GM23338 (cell line): ENCODE results near the gene LPCAT3. TPM values are rescaled to one million over a fixed set of nuclear protein-coding genes. Genes with fewer than 3 reads are reported as not detected.

Experiments used
- ATAC-seq: fragments of 200-7000 bp; cut with Tn5 transposase; 3 replicates; pipeline ENCODE4 v1.9.1; 2020
- DNase-seq: peaks from one replicate; pipeline ENCODE4 v3.0.0-alpha.2; 2015; ENCODE audit warnings: low spot score
- H2AFZ ChIP-seq: fragments of 200-600 bp; sonication (generic); 2 replicates; pipeline ENCODE4 v1.8.0; 2016; ENCODE audit warnings: antibody characterized with exemption, mild to moderate bottlenecking, moderate library complexity
- H3F3A ChIP-seq: fragments of 200-600 bp; sonication (generic); replicated peaks from 2 replicates; pipeline ENCODE4 v1.8.0; 2017; ENCODE audit warnings: antibody characterized with exemption, mixed run types, low read depth
- H3K27ac ChIP-seq: fragments of 200-600 bp; sonication (generic); 2 replicates; pipeline ENCODE4 v1.6.1; 2016; ENCODE audit warnings: low read depth
- H3K27me3 ChIP-seq: fragments of 200-600 bp; sonication (generic); 2 replicates; pipeline ENCODE4 v1.8.0; 2016; ENCODE audit warnings: mild to moderate bottlenecking, mixed run types, moderate library complexity; ENCODE audit not compliant: insufficient read depth
- H3K36me3 ChIP-seq: fragments of 200-600 bp; sonication (generic); 2 replicates; pipeline ENCODE4 v1.8.0; 2016; ENCODE audit warnings: mild to moderate bottlenecking; ENCODE audit not compliant: insufficient read depth
- H3K4me1 ChIP-seq: fragments of 200-600 bp; sonication (generic); 2 replicates; pipeline ENCODE4 v1.8.0; 2016; ENCODE audit warnings: mild to moderate bottlenecking, moderate library complexity; ENCODE audit not compliant: insufficient read depth
- H3K4me2 ChIP-seq: fragments of 200-600 bp; sonication (generic); 2 replicates; pipeline ENCODE4 v1.7.1; 2017; ENCODE audit warnings: mixed run types
- H3K4me3 ChIP-seq: fragments of 200-600 bp; sonication (generic); 2 replicates; pipeline ENCODE4 v1.6.1; 2016; ENCODE audit warnings: mixed run types
- H3K79me2 ChIP-seq: fragments of 200-600 bp; sonication (generic); replicated peaks from 2 replicates; pipeline ENCODE4 v1.8.0; 2017; ENCODE audit warnings: mild to moderate bottlenecking; ENCODE audit not compliant: insufficient read depth
- H3K9me2 ChIP-seq: fragments of 200-600 bp; sonication (generic); 2 replicates; pipeline ENCODE4 v1.8.0; 2017; ENCODE audit not compliant: insufficient read depth
- H4K20me1 ChIP-seq: fragments of 200-600 bp; sonication (generic); replicated peaks from 2 replicates; pipeline ENCODE4 v1.8.0; 2017; ENCODE audit warnings: mild to moderate bottlenecking; ENCODE audit not compliant: insufficient read depth
- H3K27ac Mint-ChIP-seq: 2 replicates; pipeline ENCODE4 v1.8.0; 2020; ENCODE audit warnings: inconsistent platforms, mild to moderate bottlenecking, moderate library complexity, mixed read lengths
- H3K27me3 Mint-ChIP-seq: 3 replicates; pipeline ENCODE4 v1.8.0; 2022; ENCODE audit warnings: low read depth, mild to moderate bottlenecking, moderate library complexity, mixed read lengths, inconsistent platforms; ENCODE audit not compliant: insufficient read depth, poor library complexity
- H3K36me3 Mint-ChIP-seq: 3 replicates; pipeline ENCODE4 v1.8.0; 2021; ENCODE audit warnings: low read depth, mild to moderate bottlenecking, inconsistent platforms, moderate library complexity, mixed read lengths
- H3K4me1 Mint-ChIP-seq: 3 replicates; pipeline ENCODE4 v1.8.0; 2020; ENCODE audit warnings: mild to moderate bottlenecking, inconsistent platforms, mixed read lengths
- H3K4me3 Mint-ChIP-seq: 3 replicates; pipeline ENCODE4 v1.8.0; 2021; ENCODE audit warnings: moderate library complexity, mild to moderate bottlenecking, inconsistent platforms, mixed read lengths
- H3K9me3 Mint-ChIP-seq: 3 replicates; pipeline ENCODE4 v1.8.0; 2020; ENCODE audit warnings: moderate library complexity, mild to moderate bottlenecking, inconsistent platforms, mixed read lengths
- CREB1 ChIP-seq: fragments of 250-450 bp; sonication (Bioruptor Pico); IDR thresholded peaks from 2 replicates; pipeline ENCODE4 v1.5.0; 2020; ENCODE audit warnings: low read depth, mild to moderate bottlenecking, moderate library complexity
- CTCF ChIP-seq, 2 experiments: fragments of 200-600 bp in 1 of 2; sonication (generic) in 1 of 2; conservative IDR thresholded peaks; 2 replicates each; pipeline versions ENCODE4 v1.5.1 to v1.6.1; 2016 to 2017; ENCODE audit warnings: antibody characterized with exemption in 2 of 2, low read depth in 2 of 2, mild to moderate bottlenecking in 2 of 2, moderate library complexity in 1 of 2
- EZH2 ChIP-seq: fragments of 200-600 bp; sonication (generic); IDR thresholded peaks from one replicate; pipeline ENCODE4 v1.8.0; 2017; ENCODE audit warnings: antibody characterized with exemption, mild to moderate bottlenecking, low read depth; ENCODE audit not compliant: unreplicated experiment
- EZH2phosphoT487 ChIP-seq: fragments of 200-600 bp; sonication (generic); IDR thresholded peaks from one replicate; pipeline ENCODE4 v1.8.1; 2018; ENCODE audit warnings: antibody characterized with exemption; ENCODE audit not compliant: unreplicated experiment
- JUNB ChIP-seq: IDR thresholded peaks from one replicate; pipeline ENCODE4 v1.6.1; 2016; ENCODE audit warnings: antibody characterized with exemption; ENCODE audit not compliant: unreplicated experiment
- NANOG ChIP-seq: IDR thresholded peaks from 2 replicates; pipeline ENCODE4 v1.6.1; 2016; ENCODE audit warnings: antibody characterized with exemption, borderline replicate concordance
- POLR2AphosphoS5 ChIP-seq: IDR thresholded peaks from 2 replicates; pipeline ENCODE4 v1.6.1; 2016; ENCODE audit warnings: antibody characterized with exemption, low read depth
- REST ChIP-seq: IDR thresholded peaks from one replicate; pipeline ENCODE4 v1.6.1; 2018; ENCODE audit warnings: antibody characterized with exemption; ENCODE audit not compliant: unreplicated experiment
- STAT1 ChIP-seq: IDR thresholded peaks from one replicate; pipeline ENCODE4 v1.6.1; 2016; ENCODE audit warnings: antibody characterized with exemption; ENCODE audit not compliant: unreplicated experiment
- ZNF114 ChIP-seq: fragments of 250-450 bp; sonication (Bioruptor Pico); IDR thresholded peaks from 2 replicates; pipeline ENCODE4 v1.5.0; 2020; ENCODE audit warnings: mild to moderate bottlenecking, moderate library complexity
- ZNF331 ChIP-seq: fragments of 250-450 bp; sonication (Bioruptor Pico); IDR thresholded peaks from 2 replicates; pipeline ENCODE4 v1.5.0; 2020; ENCODE audit warnings: low read depth, mild to moderate bottlenecking, moderate library complexity
- polyA plus RNA-seq: library from polyadenylated mRNA; unstranded; fragments of >200 nt; fragmentation: Nextera tagmentation; extraction: Ambion mirVana; gene quantifications from 2 replicates; pipeline ENCODE4 v1.2.1, GENCODE V29; 2016
- total RNA-seq: library from RNA; depleted of rRNA; stranded (reverse); fragments of >200 nt; shearing (Covaris generic); gene quantifications from 2 replicates; pipeline ENCODE4 v1.2.3, GENCODE V29; 2014
- TF ChIP-seq, protein P1 (sequence below): fragments of 250-450 bp; sonication (Bioruptor Pico); IDR thresholded peaks from 2 replicates; pipeline ENCODE4 v1.5.0; 2020; ENCODE audit warnings: mild to moderate bottlenecking, moderate library complexity
- TF ChIP-seq, protein P2 (sequence below): IDR thresholded peaks from 2 replicates; pipeline ENCODE4 v1.6.1; 2016; ENCODE audit warnings: antibody characterized with exemption

The LPCAT3 gene
- total and polyA plus RNA-seq, 2 experiments from 2014 or later = 21.4 to 51.5 TPM

GRCh38 chr12:7015555-7016370 lies 2.5 kb downstream of the LPCAT3 start:
- H3K27me3 Mint-ChIP-seq = peaks cover 3% of the 10 kb centered on the region
- DNase-seq (no peak), ATAC-seq (no peak)
- Histone ChIP-seq H3K4me2 (no peak overlapping the region), H3K27ac (no peak overlapping the region), H3K4me3 (no peak overlapping the region), H3K9me2 (no peaks in the 10 kb centered on the region), H3K36me3 (0 out of 2 replicates have a peak, but pooled peaks cover 2% of the 10 kb centered on the region), H2AFZ (no peak overlapping the region), H3K4me1 (peaks cover 21% of the 10 kb centered on the region), H3F3A (no peaks in the 10 kb centered on the region), H3K79me2 (peaks cover 42% of the 10 kb centered on the region), H4K20me1 (peaks cover 24% of the 10 kb centered on the region; the same call in 1 of the 2 replicates), H3K27me3 (no peaks in the 10 kb centered on the region)
- peaks cover 3% of the 10 kb centered on the region; the same call in 1 of the 3 replicates for H3K36me3 Mint-ChIP-seq
- TF ChIP-seq ZNF331 = no peak
- TF ChIP-seq, protein P1, sequence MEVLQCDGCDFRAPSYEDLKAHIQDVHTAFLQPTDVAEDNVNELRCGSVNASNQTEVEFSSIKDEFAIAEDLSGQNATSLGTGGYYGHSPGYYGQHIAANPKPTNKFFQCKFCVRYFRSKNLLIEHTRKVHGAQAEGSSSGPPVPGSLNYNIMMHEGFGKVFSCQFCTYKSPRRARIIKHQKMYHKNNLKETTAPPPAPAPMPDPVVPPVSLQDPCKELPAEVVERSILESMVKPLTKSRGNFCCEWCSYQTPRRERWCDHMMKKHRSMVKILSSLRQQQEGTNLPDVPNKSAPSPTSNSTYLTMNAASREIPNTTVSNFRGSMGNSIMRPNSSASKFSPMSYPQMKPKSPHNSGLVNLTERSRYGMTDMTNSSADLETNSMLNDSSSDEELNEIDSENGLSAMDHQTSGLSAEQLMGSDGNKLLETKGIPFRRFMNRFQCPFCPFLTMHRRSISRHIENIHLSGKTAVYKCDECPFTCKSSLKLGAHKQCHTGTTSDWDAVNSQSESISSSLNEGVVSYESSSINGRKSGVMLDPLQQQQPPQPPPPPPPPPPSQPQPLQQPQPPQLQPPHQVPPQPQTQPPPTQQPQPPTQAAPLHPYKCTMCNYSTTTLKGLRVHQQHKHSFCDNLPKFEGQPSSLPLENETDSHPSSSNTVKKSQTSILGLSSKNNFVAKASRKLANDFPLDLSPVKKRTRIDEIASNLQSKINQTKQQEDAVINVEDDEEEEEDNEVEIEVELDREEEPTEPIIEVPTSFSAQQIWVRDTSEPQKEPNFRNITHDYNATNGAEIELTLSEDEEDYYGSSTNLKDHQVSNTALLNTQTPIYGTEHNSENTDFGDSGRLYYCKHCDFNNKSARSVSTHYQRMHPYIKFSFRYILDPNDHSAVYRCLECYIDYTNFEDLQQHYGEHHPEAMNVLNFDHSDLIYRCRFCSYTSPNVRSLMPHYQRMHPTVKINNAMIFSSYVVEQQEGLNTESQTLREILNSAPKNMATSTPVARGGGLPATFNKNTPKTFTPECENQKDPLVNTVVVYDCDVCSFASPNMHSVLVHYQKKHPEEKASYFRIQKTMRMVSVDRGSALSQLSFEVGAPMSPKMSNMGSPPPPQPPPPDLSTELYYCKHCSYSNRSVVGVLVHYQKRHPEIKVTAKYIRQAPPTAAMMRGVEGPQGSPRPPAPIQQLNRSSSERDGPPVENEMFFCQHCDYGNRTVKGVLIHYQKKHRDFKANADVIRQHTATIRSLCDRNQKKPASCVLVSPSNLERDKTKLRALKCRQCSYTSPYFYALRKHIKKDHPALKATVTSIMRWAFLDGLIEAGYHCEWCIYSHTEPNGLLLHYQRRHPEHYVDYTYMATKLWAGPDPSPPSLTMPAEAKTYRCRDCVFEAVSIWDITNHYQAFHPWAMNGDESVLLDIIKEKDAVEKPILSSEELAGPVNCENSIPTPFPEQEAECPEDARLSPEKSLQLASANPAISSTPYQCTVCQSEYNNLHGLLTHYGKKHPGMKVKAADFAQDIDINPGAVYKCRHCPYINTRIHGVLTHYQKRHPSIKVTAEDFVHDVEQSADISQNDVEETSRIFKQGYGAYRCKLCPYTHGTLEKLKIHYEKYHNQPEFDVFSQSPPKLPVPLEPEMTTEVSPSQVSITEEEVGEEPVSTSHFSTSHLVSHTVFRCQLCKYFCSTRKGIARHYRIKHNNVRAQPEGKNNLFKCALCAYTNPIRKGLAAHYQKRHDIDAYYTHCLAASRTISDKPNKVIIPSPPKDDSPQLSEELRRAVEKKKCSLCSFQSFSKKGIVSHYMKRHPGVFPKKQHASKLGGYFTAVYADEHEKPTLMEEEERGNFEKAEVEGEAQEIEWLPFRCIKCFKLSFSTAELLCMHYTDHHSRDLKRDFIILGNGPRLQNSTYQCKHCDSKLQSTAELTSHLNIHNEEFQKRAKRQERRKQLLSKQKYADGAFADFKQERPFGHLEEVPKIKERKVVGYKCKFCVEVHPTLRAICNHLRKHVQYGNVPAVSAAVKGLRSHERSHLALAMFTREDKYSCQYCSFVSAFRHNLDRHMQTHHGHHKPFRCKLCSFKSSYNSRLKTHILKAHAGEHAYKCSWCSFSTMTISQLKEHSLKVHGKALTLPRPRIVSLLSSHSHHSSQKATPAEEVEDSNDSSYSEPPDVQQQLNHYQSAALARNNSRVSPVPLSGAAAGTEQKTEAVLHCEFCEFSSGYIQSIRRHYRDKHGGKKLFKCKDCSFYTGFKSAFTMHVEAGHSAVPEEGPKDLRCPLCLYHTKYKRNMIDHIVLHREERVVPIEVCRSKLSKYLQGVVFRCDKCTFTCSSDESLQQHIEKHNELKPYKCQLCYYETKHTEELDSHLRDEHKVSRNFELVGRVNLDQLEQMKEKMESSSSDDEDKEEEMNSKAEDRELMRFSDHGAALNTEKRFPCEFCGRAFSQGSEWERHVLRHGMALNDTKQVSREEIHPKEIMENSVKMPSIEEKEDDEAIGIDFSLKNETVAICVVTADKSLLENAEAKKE (CRISPR knock-in tag) = no peak
- no peak for TF ChIP-seq CREB1 (CRISPR knock-in tag)
- TF ChIP-seq, protein P2, sequence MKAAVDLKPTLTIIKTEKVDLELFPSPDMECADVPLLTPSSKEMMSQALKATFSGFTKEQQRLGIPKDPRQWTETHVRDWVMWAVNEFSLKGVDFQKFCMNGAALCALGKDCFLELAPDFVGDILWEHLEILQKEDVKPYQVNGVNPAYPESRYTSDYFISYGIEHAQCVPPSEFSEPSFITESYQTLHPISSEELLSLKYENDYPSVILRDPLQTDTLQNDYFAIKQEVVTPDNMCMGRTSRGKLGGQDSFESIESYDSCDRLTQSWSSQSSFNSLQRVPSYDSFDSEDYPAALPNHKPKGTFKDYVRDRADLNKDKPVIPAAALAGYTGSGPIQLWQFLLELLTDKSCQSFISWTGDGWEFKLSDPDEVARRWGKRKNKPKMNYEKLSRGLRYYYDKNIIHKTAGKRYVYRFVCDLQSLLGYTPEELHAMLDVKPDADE = no peak
- no peak for TF ChIP-seq EZH2
- TF ChIP-seq POLR2AphosphoS5 = no peak
- no peak for TF ChIP-seq EZH2phosphoT487
- no peak for TF ChIP-seq REST
- TF ChIP-seq CTCF (conservative IDR thresholded peaks at IDR 0.05; ENCODE audit: low read depth in 2 of 2) = no peak
- no peak for TF ChIP-seq JUNB
- no peak for TF ChIP-seq ZNF114 (CRISPR knock-in tag)
- TF ChIP-seq STAT1 = no peak
- no peak for TF ChIP-seq NANOG
- H3K4me3 Mint-ChIP-seq = no peak overlapping the region; the same call in 2 of the 3 replicates
- H3K27ac Mint-ChIP-seq = no peak overlapping the region
- H3K4me1 Mint-ChIP-seq = peaks cover 30% of the 10 kb centered on the region
- H3K9me3 Mint-ChIP-seq = no peaks in the 10 kb centered on the region
